PFSK-1 (cell line): ENCODE results near the gene SFI1.

ENCODE experiments used
- FOXP2 ChIP-seq: optimal IDR thresholded peaks from 2 replicates; pipeline ENCODE3; 2011; ENCODE audit warnings: borderline replicate concordance, control low read depth, inconsistent platforms; ENCODE audit not compliant: insufficient read depth; ENCODE audit errors: extremely low read length, extremely low read depth
- POLR2AphosphoS5 ChIP-seq: IDR thresholded peaks from 2 replicates; pipeline ENCODE4 v1.6.1; 2012; ENCODE audit warnings: low read depth, mild to moderate bottlenecking, control low read depth, low read length, moderate library complexity
- SIN3A ChIP-seq: IDR thresholded peaks from 2 replicates; pipeline ENCODE4 v1.6.1; 2012; ENCODE audit warnings: mild to moderate bottlenecking, low read length, moderate library complexity, borderline replicate concordance; ENCODE audit not compliant: insufficient read depth
- TAF1 ChIP-seq: IDR thresholded peaks from 2 replicates; pipeline ENCODE4 v1.6.1; 2012; ENCODE audit warnings: low read length, control low read depth, borderline replicate concordance; ENCODE audit not compliant: insufficient read depth
- TF ChIP-seq, protein P1 (sequence below), 2 experiments: IDR thresholded peaks; 2 replicates each; pipeline versions ENCODE4 v1.6.1 to v1.8.0; 2011 to 2012; ENCODE audit warnings: low read depth in 2 of 2, low read length in 2 of 2, control low read depth in 1 of 2, inconsistent platforms in 1 of 2, mild to moderate bottlenecking in 1 of 2, moderate library complexity in 1 of 2; ENCODE audit not compliant: insufficient read depth in 1 of 2

Gene SFI1

DNA sequence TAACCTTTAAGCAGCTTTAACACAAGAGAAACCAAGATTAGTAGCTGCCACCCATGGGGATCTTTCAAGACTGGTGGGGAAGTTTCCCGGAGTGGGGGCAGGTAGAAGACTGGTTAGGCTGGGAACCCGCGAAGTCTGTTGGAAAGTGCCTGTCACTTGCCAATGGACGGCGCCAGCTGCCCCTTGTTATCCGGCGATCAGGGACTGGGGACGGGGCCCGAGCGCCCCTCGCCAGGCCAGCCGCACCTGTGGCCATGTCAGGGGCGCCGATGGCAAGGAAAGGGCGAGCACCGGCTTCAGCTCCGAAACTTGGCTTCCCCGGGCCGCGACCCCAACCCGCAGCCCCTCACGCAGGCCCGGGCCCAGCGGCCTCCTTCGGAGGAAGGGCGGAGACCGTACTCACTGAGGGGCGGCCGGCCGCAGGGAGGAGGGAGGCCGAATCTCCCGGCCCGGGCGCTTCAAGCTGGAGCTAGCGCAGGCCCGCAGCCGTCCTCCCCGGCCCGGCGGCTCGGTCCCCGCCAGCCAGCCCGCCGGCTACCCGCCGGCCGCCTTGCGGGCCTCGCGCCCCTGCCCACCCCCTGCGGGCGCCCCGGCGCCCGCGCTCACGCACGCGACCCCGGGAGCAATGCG lies 7.2 kb upstream of the SFI1 start:
- TF ChIP-seq SIN3A = no peak

DNA sequence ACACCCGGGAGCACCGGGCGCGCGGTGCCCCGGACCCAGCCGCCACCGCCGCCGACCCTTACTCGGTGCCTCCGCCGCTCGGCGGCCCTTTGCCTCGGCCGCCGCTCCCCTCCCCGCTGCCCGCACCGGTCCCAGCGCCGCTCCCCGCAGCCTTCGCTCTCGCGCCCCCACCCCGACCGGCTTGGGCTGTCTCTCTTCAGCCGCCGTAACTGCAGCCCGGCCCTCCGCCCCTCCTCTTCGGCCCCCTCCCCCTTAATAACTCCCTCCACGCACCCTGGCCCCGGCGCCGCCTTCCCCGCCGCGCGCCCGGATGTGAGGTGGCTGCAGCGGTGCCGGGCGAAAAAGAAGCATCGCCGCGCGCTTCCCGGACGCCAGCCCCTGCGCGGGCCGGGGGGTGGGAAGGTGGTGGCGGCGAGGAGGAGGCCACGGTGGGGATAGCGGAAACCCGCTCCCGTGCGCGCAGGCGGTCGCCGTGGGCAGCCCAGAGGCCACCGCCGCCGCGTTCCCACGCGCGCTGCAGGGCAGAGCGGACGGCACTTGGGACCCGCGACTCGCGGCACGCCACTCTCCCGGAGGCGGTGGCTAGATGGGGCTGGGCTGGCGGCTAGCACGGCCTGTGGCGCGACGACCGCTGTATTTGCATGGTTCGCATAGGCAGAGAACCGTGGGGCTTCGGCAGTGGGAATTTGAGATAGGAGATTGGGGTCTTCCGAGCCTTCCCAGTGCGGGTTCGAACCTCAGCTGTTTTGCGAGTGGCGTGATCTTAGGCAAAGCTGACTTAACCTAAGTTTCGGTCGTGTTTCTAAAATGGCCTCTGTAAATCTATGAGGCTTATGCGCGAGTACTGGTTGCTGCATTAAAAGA lies 6.5 kb upstream of the SFI1 start, which contains the start of gene EIF4ENIF1:
TSS of gene EIF4ENIF1 (minus strand) at position 211 of the 864 bp plus-strand sequence. CDS start 1,124 bp downstream, outside the sequence.
- peak; percentile 48; the same call in 1 of the 2 replicates for TF ChIP-seq SIN3A
- TF ChIP-seq POLR2AphosphoS5 = peak; percentile 68
- peak; percentile 91 for TF ChIP-seq FOXP2
- TF ChIP-seq, protein P1, sequence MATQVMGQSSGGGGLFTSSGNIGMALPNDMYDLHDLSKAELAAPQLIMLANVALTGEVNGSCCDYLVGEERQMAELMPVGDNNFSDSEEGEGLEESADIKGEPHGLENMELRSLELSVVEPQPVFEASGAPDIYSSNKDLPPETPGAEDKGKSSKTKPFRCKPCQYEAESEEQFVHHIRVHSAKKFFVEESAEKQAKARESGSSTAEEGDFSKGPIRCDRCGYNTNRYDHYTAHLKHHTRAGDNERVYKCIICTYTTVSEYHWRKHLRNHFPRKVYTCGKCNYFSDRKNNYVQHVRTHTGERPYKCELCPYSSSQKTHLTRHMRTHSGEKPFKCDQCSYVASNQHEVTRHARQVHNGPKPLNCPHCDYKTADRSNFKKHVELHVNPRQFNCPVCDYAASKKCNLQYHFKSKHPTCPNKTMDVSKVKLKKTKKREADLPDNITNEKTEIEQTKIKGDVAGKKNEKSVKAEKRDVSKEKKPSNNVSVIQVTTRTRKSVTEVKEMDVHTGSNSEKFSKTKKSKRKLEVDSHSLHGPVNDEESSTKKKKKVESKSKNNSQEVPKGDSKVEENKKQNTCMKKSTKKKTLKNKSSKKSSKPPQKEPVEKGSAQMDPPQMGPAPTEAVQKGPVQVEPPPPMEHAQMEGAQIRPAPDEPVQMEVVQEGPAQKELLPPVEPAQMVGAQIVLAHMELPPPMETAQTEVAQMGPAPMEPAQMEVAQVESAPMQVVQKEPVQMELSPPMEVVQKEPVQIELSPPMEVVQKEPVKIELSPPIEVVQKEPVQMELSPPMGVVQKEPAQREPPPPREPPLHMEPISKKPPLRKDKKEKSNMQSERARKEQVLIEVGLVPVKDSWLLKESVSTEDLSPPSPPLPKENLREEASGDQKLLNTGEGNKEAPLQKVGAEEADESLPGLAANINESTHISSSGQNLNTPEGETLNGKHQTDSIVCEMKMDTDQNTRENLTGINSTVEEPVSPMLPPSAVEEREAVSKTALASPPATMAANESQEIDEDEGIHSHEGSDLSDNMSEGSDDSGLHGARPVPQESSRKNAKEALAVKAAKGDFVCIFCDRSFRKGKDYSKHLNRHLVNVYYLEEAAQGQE (IDR thresholded peaks at IDR 0.05; ENCODE audit: insufficient read depth in 1 of 2, low read depth in 2 of 2, low read length in 2 of 2) = no peak
- TF ChIP-seq TAF1 = 0 out of 2 replicates have a peak, but pooled peaks have one; percentile 10

DNA sequence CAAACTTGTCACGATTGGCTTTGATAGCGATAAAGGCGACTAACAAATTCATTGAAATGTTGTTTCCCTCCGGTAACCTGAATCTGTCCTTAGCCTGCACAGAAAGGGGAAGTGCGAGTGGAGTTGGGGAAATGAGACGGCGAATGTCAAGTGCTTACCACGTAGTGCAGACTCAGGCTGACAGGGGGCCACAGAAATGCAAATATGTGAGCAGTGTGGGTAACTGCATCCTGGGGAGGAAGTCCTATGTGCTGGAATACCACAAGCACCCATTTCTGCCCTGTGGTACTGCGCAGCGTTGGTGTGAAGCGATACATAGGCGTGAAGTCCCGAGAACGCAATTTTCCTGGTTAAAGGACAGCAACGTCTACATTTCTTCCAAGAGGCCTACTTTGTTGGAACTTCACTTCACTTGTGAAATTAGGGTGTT lies 5.8 kb upstream of the SFI1 start:
- peak; percentile 60; the same call in 1 of the 2 replicates for TF ChIP-seq TAF1
- no peak for TF ChIP-seq POLR2AphosphoS5
- TF ChIP-seq SIN3A = no peak

DNA sequence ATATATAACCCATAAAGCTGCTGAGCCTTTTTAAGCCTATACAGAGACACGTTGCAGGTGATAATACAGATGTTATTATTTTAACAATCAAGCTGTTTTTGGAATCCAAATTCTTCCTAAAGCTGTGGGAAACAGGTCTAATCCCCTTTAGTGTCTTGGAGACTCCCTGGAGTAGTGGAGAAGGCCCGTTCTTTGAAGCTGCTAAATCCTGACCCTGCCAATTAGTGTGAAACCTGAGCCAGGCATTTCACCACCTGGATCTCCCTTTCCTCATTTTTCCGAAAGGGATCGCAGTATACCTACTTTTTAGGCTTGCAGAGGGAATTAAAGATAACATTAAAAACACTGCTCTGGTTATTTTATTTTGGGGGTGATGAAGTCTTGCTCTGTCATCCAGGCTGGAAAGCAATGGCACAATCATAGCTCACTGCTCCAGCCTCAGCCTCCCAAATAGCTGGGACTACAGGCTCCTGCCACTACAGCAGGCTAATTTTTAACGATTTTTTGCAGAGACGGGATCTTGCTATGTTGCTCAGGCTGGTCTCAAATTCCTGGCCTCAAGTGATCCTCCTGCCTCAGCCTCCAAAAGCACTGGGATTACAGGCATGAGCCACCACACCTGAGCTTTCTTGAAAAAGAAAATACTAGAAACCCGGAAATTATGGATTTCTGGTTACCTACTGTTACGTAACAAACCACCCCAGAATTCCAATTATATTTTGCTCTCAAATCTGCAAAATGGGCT lies 4.9 kb upstream of the SFI1 start:
- TF ChIP-seq, protein P1 (IDR thresholded peaks at IDR 0.05; ENCODE audit: insufficient read depth in 1 of 2, low read depth in 2 of 2, low read length in 2 of 2) = no peak
- no peak for TF ChIP-seq FOXP2
- no peak for TF ChIP-seq POLR2AphosphoS5
- no peak for TF ChIP-seq TAF1
- no peak for TF ChIP-seq SIN3A

DNA sequence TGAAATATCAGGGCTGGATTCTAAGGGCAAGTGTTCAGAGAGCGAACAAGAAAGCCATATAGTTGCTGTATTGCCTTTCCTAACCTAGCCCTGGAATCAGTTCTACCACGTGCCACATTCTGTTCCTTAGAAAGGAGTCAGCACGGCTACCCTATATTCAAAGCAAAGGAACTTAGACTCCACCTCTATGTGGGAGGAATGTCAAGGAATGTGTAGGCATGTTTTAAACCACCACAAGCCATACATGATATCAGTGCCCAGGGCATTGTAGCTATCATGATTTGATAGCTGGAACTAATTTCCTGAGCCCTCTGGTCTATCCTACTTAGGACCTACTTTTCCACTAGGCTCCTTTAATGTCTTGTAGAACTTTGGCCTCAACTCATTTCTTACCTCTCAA lies 4.2 kb upstream of the SFI1 start:
- TF ChIP-seq POLR2AphosphoS5 (no peak), FOXP2 (no peak), TAF1 (no peak), SIN3A (no peak)
- TF ChIP-seq, protein P1 (IDR thresholded peaks at IDR 0.05; ENCODE audit: insufficient read depth in 1 of 2, low read depth in 2 of 2, low read length in 2 of 2) = no peak
